Measurements from ENCODE around the gene BTNL2.
"Not testable (repeated sequence)": the region's sequence is repeated elsewhere in the genome, so short reads cannot be mapped to it uniquely, and the experiment has no call there.

Gene BTNL2

GRCh38 chr6:32406857-32407256 is at the start of gene BTNL2:
BTNL2 (minus strand) TSS chr6:32407181; CDS start chr6:32407123, 58 bp downstream.
- DNase-seq = no peak

GRCh38 chr6:32449088-32449736 is 42.2 kb upstream of the BTNL2 start:
- DNase-seq = no peak

- DNase-seq = no peak
Observed at GRCh38 chr6:32447932-32448331, 41.0 kb upstream of the BTNL2 start.

GRCh38 chr6:32445321-32445854 is 38.4 kb upstream of the BTNL2 start:
- DNase-seq = no peak

- no peak for DNase-seq
Observed at GRCh38 chr6:32444433-32444832, 37.5 kb upstream of the BTNL2 start.

GRCh38 chr6:32442977-32443552 is 36.1 kb upstream of the BTNL2 start:
- DNase-seq = no peak

- DNase-seq = no peak
Observed at GRCh38 chr6:32442243-32442667, 35.3 kb upstream of the BTNL2 start.

- no peak for DNase-seq
Observed at GRCh38 chr6:32439602-32440214, 32.7 kb upstream of the BTNL2 start, which contains the start of gene HLA-DRA. HLA-DRA (plus strand) TSS chr6:32439887; CDS start chr6:32439951, 64 bp downstream.

GRCh38 chr6:32439139-32439538 is 32.2 kb upstream of the BTNL2 start:
- no peak for DNase-seq

GRCh38 chr6:32436995-32437836 is 30.2 kb upstream of the BTNL2 start:
- DNase-seq = no peak

- no peak for DNase-seq
Observed at GRCh38 chr6:32436186-32436585, 29.2 kb upstream of the BTNL2 start.

GRCh38 chr6:32433950-32434349 is 27.0 kb upstream of the BTNL2 start:
- not testable (repeated sequence) for DNase-seq

- no peak for DNase-seq
Observed at GRCh38 chr6:32432050-32432450, 25.1 kb upstream of the BTNL2 start.

- DNase-seq = no peak
Observed at GRCh38 chr6:32431142-32431541, 24.2 kb upstream of the BTNL2 start.

- no peak for DNase-seq
Observed at GRCh38 chr6:32430179-32430578, 23.2 kb upstream of the BTNL2 start.

- DNase-seq = no peak
Observed at GRCh38 chr6:32427934-32428474, 21.0 kb upstream of the BTNL2 start.

- DNase-seq = no peak
Observed at GRCh38 chr6:32427218-32427617, 20.2 kb upstream of the BTNL2 start.

- no peak for DNase-seq
Observed at GRCh38 chr6:32426338-32426737, 19.4 kb upstream of the BTNL2 start.

- no peak for DNase-seq
Observed at GRCh38 chr6:32424589-32425300, 17.8 kb upstream of the BTNL2 start.

- DNase-seq = no peak
Observed at GRCh38 chr6:32416036-32416435, 9.1 kb upstream of the BTNL2 start.

GRCh38 chr6:32415521-32416019 is 8.6 kb upstream of the BTNL2 start:
- peak; percentile 9 for DNase-seq
